Peyer's patch (tissue), 4 donors: ENCODE results near the gene RCOR1.

ENCODE experiments used
- POLR2A ChIP-seq, 2 donors: fragments of 450-650 bp; IDR thresholded peaks; one replicate each; pipeline ENCODE4 v1.5.1; 2017; ENCODE audit warnings: antibody characterized with exemption in 2 of 2, mild to moderate bottlenecking in 2 of 2, moderate library complexity in 2 of 2
- TF ChIP-seq, protein P1 (sequence below), 6 experiments: fragments of 450-650 bp in 4 of 6; fragments of 200-600 bp in 2 of 6; sonication (generic) in 1 of 6; IDR thresholded peaks; one replicate each; pipeline ENCODE4 v1.5.1; 2017 to 2019; ENCODE audit warnings: antibody characterized with exemption in 6 of 6, mild to moderate bottlenecking in 3 of 6, moderate library complexity in 1 of 6

DNA sequence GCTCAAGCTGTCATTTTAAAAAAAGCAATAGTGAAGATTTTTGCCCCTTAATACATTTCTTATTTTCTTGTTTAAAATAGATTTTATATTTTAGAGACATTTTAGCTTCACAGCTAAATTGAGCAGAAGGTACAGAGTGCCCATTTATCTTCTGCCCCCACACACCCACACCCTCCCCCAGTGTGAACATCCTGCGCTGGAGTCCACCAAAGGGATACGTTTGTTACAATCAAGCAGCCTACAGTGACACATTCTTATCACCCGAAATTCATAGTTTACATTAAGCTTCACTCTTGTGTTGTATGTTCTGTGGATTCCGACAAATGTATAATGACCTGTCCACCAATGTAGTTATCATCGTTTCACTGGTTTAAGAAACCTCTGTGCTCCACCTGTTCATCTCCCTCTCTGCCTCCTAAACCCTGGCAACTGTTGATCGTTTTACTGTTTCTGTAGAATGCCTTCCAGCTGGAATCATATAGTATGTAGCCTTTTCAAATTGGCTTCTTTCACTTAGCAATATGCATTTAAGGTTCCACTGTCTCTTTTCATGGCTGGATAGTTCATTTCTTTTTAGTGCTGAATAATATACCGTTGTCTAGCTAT, 93.8 kb downstream of the RCOR1 start:
- no peak for TF ChIP-seq POLR2A (IDR thresholded peaks at IDR 0.05)
- TF ChIP-seq, protein P1, sequence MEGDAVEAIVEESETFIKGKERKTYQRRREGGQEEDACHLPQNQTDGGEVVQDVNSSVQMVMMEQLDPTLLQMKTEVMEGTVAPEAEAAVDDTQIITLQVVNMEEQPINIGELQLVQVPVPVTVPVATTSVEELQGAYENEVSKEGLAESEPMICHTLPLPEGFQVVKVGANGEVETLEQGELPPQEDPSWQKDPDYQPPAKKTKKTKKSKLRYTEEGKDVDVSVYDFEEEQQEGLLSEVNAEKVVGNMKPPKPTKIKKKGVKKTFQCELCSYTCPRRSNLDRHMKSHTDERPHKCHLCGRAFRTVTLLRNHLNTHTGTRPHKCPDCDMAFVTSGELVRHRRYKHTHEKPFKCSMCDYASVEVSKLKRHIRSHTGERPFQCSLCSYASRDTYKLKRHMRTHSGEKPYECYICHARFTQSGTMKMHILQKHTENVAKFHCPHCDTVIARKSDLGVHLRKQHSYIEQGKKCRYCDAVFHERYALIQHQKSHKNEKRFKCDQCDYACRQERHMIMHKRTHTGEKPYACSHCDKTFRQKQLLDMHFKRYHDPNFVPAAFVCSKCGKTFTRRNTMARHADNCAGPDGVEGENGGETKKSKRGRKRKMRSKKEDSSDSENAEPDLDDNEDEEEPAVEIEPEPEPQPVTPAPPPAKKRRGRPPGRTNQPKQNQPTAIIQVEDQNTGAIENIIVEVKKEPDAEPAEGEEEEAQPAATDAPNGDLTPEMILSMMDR (IDR thresholded peaks at IDR 0.05): no peak
